SK-N-MC (cell line): ENCODE data around the gene CCT5.
"Not testable (repeated sequence)": the region's sequence is repeated elsewhere in the genome, so short reads cannot be mapped to it uniquely, and the experiment has no call there.

Experiments used
- EZH2 ChIP-seq: fragments of 200-600 bp; sonication (generic); IDR thresholded peaks from one replicate; pipeline ENCODE4 v1.6.1; 2017; ENCODE audit warnings: antibody characterized with exemption
- POLR2AphosphoS5 ChIP-seq: IDR thresholded peaks from 2 replicates; pipeline ENCODE4 v1.6.1; 2012; ENCODE audit warnings: mild to moderate bottlenecking, low read depth, low read length, borderline replicate concordance

- not testable (repeated sequence) for TF ChIP-seq POLR2AphosphoS5, EZH2
Measured at GRCh38 chr5:10272875-10273209, 22.8 kb downstream of the CCT5 start.
